ENCODE measurements around the gene HNF1A. TPM values are rescaled to one million over a fixed set of nuclear protein-coding genes. Genes with fewer than 3 reads are reported as not detected.

HNF1A gene
- total RNA-seq, 1 experiment from 2014 or later: not detected

- H3K36me3 ChIP-seq (ENCODE audit: control insufficient read depth in 1 of 2, insufficient read depth in 2 of 2, low read length in 2 of 2): no peaks in the 10 kb centered on the region
- H3K9me2 ChIP-seq (ENCODE audit: insufficient read depth): no peaks in the 10 kb centered on the region
- H3K9ac ChIP-seq (ENCODE audit: low read length): no peak overlapping the region
- H3K9me3 ChIP-seq (ENCODE audit: control insufficient read depth in 1 of 2, insufficient read depth in 1 of 2, low read depth in 1 of 2, low read length in 2 of 2): no peaks in the 10 kb centered on the region
- H3K79me2 ChIP-seq (ENCODE audit: insufficient read depth, low read length): no peaks in the 10 kb centered on the region
- ATAC-seq (no peak), DNase-seq (ENCODE audit: low read depth, low spot score) (no peak)
- no peaks in the 10 kb centered on the region for H4K20me1 ChIP-seq (ENCODE audit: insufficient read depth)
- intact Hi-C loops (cut with micrococcal nuclease): no loop called here
- POLR2A ChIA-PET: no interaction called here
- peaks cover 8 to 43% of the 10 kb centered on the region in 2 experiments for H3K4me1 ChIP-seq (ENCODE audit: control insufficient read depth in 1 of 2, insufficient read depth in 2 of 2, low read length in 2 of 2)
- no TSS peak for BruUV-seq (replicated peaks)
- no peak overlapping the region for H3K4me2 ChIP-seq (ENCODE audit: low read length)
- H3K27me3 ChIP-seq (ENCODE audit: insufficient read depth, low read length): no peaks in the 10 kb centered on the region
- no peak overlapping the region for H3K27ac ChIP-seq (ENCODE audit: low read depth, low read length)
- TF ChIP-seq SIN3A (IDR thresholded peaks at IDR 0.05; ENCODE audit: low read depth): no peak
- no peak for TF ChIP-seq JUND (IDR thresholded peaks at IDR 0.05)
- no peak for TF ChIP-seq SP1 (IDR thresholded peaks at IDR 0.05; ENCODE audit: low read depth)
- no peak for TF ChIP-seq ZBTB33 (IDR thresholded peaks at IDR 0.05; ENCODE audit: extremely low read depth, insufficient replicate concordance, low read length)
- no peak for TF ChIP-seq YY1 (IDR thresholded peaks at IDR 0.05; ENCODE audit: extremely low read depth, insufficient replicate concordance, low read depth, low read length)
- TF ChIP-seq MAX (IDR thresholded peaks at IDR 0.05): no peak
- TF ChIP-seq SRF (IDR thresholded peaks at IDR 0.05; ENCODE audit: low read depth): no peak
- TF ChIP-seq FOSL1 (IDR thresholded peaks at IDR 0.05; ENCODE audit: low read depth): no peak
- no peak for TF ChIP-seq CBX3 (IDR thresholded peaks at IDR 0.05; ENCODE audit: low read depth)
- TF ChIP-seq EZH2 (IDR thresholded peaks at IDR 0.05): no peak
- no peak for TF ChIP-seq POLR2AphosphoS5 (IDR thresholded peaks at IDR 0.05; ENCODE audit: low read depth, low read length)
- no peak for TF ChIP-seq ATF3 (IDR thresholded peaks at IDR 0.05)
- TF ChIP-seq RAD21 (IDR thresholded peaks at IDR 0.05; ENCODE audit: low read depth): no peak
- TF ChIP-seq POLR2A (IDR thresholded peaks at IDR 0.05; ENCODE audit: borderline replicate concordance, extremely low read depth, insufficient read depth, insufficient read length): no peak
- CTCF ChIA-PET: interaction anchor here (3.2 kb wide), 1 partner anchor 7 kb away, joined by 14 read pairs; no protein-coding TSS in a partner anchor
- RAD21 ChIA-PET (ENCODE audit: low non-redundant PET in 1 of 2, low total read pairs in 2 of 2, uncharacterized antibody in 2 of 2, unreplicated experiment in 2 of 2): no interaction called here
- H3K4me3 ChIP-seq (replicated peaks in 1 of 2; ENCODE audit: low read depth in 1 of 2, low read length in 2 of 2): no peak overlapping the region
- no peak overlapping the region for H2AFZ ChIP-seq (ENCODE audit: low read depth, low read length, poor library complexity, severe bottlenecking)
These were observed 14.0 kb upstream of the HNF1A start for GRCh38 chr12:120964298-120964697.
